SK-N-SH (cell line): ENCODE measurements around the gene SH3BP4.

Experiments used
- CTCF ChIP-seq: fragments of 200-600 bp; sonication (generic); IDR thresholded peaks from 2 replicates; pipeline ENCODE4 v1.6.1; 2017; ENCODE audit warnings: antibody characterized with exemption, mild to moderate bottlenecking, moderate library complexity
- ELF1 ChIP-seq: IDR thresholded peaks from 2 replicates; pipeline ENCODE4 v1.4.0; 2012
- EP300 ChIP-seq, 2 experiments: IDR thresholded peaks; 2 replicates each; pipeline versions ENCODE4 v1.4.0 to v1.6.1; 2012; ENCODE audit warnings: borderline replicate concordance in 1 of 2, low read depth in 1 of 2, low read length in 1 of 2
- GABPA ChIP-seq: IDR thresholded peaks from 2 replicates; pipeline ENCODE4 v1.4.0; 2012; ENCODE audit warnings: low read depth, mild to moderate bottlenecking
- SMC3 ChIP-seq: IDR thresholded peaks from 2 replicates; pipeline ENCODE4 v1.6.1; 2012; ENCODE audit warnings: low read depth, low read length, improper control_type of control experiment

- TF ChIP-seq CTCF, result no peak
- TF ChIP-seq SMC3, result no peak
- TF ChIP-seq EP300 (IDR thresholded peaks at IDR 0.05; ENCODE audit: borderline replicate concordance in 1 of 2, low read depth in 1 of 2, low read length in 1 of 2), result no peak
- TF ChIP-seq GABPA, result no peak
- TF ChIP-seq ELF1, result no peak
Observed at GRCh38 chr2:235028646-235029045, 76.8 kb downstream of the SH3BP4 start.
